ENCODE measurements around the gene ACP1.

ACP1 gene

GRCh38 chr2:257429-257828 lies 7.3 kb upstream of the ACP1 start:
- Histone ChIP-seq H3K27ac (ENCODE audit: low read length) (no peak overlapping the region), H3K27me3 (ENCODE audit: insufficient read depth, low read length, poor library complexity) (no peaks in the 10 kb centered on the region)
- no peak for ATAC-seq (ENCODE audit: insufficient read depth, low read depth)

GRCh38 chr2:257842-258241 lies 6.9 kb upstream of the ACP1 start:
- no peak for TF ChIP-seq CTCF (IDR thresholded peaks at IDR 0.05; ENCODE audit: borderline replicate concordance, extremely low read depth, low read length, poor library complexity, severe bottlenecking)
- no peak for TF ChIP-seq EZH2 (IDR thresholded peaks at IDR 0.05; ENCODE audit: borderline replicate concordance, low read depth, low read length, severe bottlenecking)
- no peak overlapping the region for H3K4me2 ChIP-seq (ENCODE audit: insufficient read depth, low read length)
- no peaks in the 10 kb centered on the region for H3K27me3 ChIP-seq (ENCODE audit: insufficient read depth, low read length, poor library complexity)

More at GRCh38 chr2:257429-257828, 7.3 kb upstream of the ACP1 start:
- Histone ChIP-seq H3K9ac (ENCODE audit: low read depth, low read length) (no peak overlapping the region), H3K4me1 (ENCODE audit: insufficient read depth, low read length) (no peaks in the 10 kb centered on the region), H3K4me2 (ENCODE audit: insufficient read depth, low read length) (no peak overlapping the region), H3K79me2 (ENCODE audit: insufficient read depth, low read length) (no peaks in the 10 kb centered on the region), H2AFZ (ENCODE audit: low read depth, low read length) (no peak overlapping the region), H4K20me1 (ENCODE audit: insufficient read depth, low read length) (no peaks in the 10 kb centered on the region), H3K4me3 (ENCODE audit: low read depth in 1 of 2, low read length in 2 of 2) (no peak overlapping the region), H3K9me3 (ENCODE audit: insufficient read depth, low read length, severe bottlenecking) (peaks cover 2% of the 10 kb centered on the region), H3K36me3 (ENCODE audit: insufficient read depth, low read length) (no peaks in the 10 kb centered on the region)
- no peak for DNase-seq
- no peak for TF ChIP-seq CTCF (IDR thresholded peaks at IDR 0.05; ENCODE audit: borderline replicate concordance, extremely low read depth, low read length, poor library complexity, severe bottlenecking)
- TF ChIP-seq EZH2 (IDR thresholded peaks at IDR 0.05; ENCODE audit: borderline replicate concordance, low read depth, low read length, severe bottlenecking) = no peak

GRCh38 chr2:258933-259332 lies 5.8 kb upstream of the ACP1 start:
- H3K4me2 ChIP-seq (ENCODE audit: insufficient read depth, low read length) = no peak overlapping the region
- H3K79me2 ChIP-seq (ENCODE audit: insufficient read depth, low read length) = peaks cover 9% of the 10 kb centered on the region
- H4K20me1 ChIP-seq (ENCODE audit: insufficient read depth, low read length) = no peaks in the 10 kb centered on the region
- ATAC-seq (ENCODE audit: insufficient read depth, low read depth) (no peak), DNase-seq (no peak)
- TF ChIP-seq CTCF (IDR thresholded peaks at IDR 0.05; ENCODE audit: borderline replicate concordance, extremely low read depth, low read length, poor library complexity, severe bottlenecking) (no peak), EZH2 (IDR thresholded peaks at IDR 0.05; ENCODE audit: borderline replicate concordance, low read depth, low read length, severe bottlenecking) (no peak)
- no peaks in the 10 kb centered on the region for H3K36me3 ChIP-seq (ENCODE audit: insufficient read depth, low read length)
- H3K4me3 ChIP-seq (ENCODE audit: low read depth in 1 of 2, low read length in 2 of 2) = no peak overlapping the region
- no peak overlapping the region for H2AFZ ChIP-seq (ENCODE audit: low read depth, low read length)
- H3K4me1 ChIP-seq (ENCODE audit: insufficient read depth, low read length) = peaks cover 10% of the 10 kb centered on the region
- no peaks in the 10 kb centered on the region for H3K27me3 ChIP-seq (ENCODE audit: insufficient read depth, low read length, poor library complexity)
- no peak overlapping the region for H3K9ac ChIP-seq (ENCODE audit: low read depth, low read length)
- H3K9me3 ChIP-seq (ENCODE audit: insufficient read depth, low read length, severe bottlenecking) = peaks cover 2% of the 10 kb centered on the region
- no peak overlapping the region for H3K27ac ChIP-seq (ENCODE audit: low read length)

More at GRCh38 chr2:257842-258241, 6.9 kb upstream of the ACP1 start:
- H3K79me2 ChIP-seq (ENCODE audit: insufficient read depth, low read length) = no peaks in the 10 kb centered on the region
- no peak overlapping the region for H3K27ac ChIP-seq (ENCODE audit: low read length)
- no peaks in the 10 kb centered on the region for H4K20me1 ChIP-seq (ENCODE audit: insufficient read depth, low read length)
- no peaks in the 10 kb centered on the region for H3K36me3 ChIP-seq (ENCODE audit: insufficient read depth, low read length)
- no peak for DNase-seq
- H3K9ac ChIP-seq (ENCODE audit: low read depth, low read length) = no peak overlapping the region
- no peak overlapping the region for H3K4me3 ChIP-seq (ENCODE audit: low read depth in 1 of 2, low read length in 2 of 2)
- ATAC-seq (ENCODE audit: insufficient read depth, low read depth) = no peak
- H2AFZ ChIP-seq (ENCODE audit: low read depth, low read length) = no peak overlapping the region
- peaks cover 2% of the 10 kb centered on the region for H3K9me3 ChIP-seq (ENCODE audit: insufficient read depth, low read length, severe bottlenecking)
- no peaks in the 10 kb centered on the region for H3K4me1 ChIP-seq (ENCODE audit: insufficient read depth, low read length)
